ENCODE data around the gene CAMK4.
"Not testable (repeated sequence)": the region's sequence is repeated elsewhere in the genome, so short reads cannot be mapped to it uniquely, and the experiment has no call there.

Gene CAMK4

DNA sequence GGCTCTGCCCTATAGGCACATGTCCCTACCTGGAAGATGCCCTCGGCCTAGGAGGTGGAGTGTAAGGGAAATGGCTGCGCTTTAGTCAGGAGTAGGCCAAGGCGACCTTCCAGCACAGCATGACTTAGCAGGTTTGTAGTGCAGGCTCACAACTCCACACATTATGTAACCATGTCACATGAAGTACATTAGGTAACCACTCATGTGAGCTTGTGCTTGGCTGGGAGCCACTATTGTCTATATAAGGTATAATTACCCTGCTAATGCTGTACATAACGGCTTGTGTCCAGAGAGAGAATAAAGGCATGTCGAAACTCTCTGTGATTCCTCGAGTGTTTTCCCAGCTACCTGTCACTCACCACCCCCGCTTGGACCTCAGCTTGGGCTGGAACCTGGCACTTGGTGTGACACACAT lies 74.9 kb downstream of the CAMK4 start:
- H3K79me2 ChIP-seq (ENCODE audit: insufficient read depth, low read length) = no peaks in the 10 kb centered on the region
- no peak overlapping the region for H3K4me2 ChIP-seq (ENCODE audit: low read depth, low read length, poor library complexity, severe bottlenecking)

DNA sequence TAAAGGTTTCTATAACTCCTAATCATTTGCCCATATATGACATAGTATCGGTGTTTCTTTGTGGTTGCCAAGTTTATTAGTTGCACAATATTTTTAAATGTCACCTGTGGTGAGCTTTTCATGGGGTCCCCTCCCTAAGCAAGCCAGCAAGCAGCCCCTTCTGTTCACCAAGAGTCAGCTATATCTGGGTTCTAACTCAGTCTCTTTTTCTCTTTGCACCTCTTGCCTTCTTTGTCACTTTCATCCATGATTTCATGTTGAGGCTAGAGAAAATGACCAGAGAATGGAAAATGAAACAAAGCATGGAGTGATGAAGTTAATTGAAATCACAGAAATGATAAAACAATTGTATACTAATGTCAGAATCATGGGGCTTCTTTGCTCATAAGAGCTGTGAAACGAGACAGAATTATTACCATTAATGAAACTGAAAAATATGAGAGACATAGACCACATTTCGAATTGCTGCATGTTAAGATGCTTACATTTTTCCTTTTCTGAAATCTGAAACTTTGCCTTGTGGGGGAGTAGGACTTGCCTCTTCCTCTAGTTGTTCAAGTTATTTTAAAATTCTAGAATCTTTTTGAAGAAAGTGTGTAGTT lies 75.7 kb downstream of the CAMK4 start:
- Histone ChIP-seq H3K4me3 (ENCODE audit: low read length, poor library complexity, severe bottlenecking) (no peak overlapping the region), H3K9me3 (ENCODE audit: insufficient read depth, low read depth, low read length) (peaks cover 8% of the 10 kb centered on the region; the same call in 1 of the 2 replicates), H3K9ac (ENCODE audit: low read depth, low read length, poor library complexity, severe bottlenecking) (no peak overlapping the region), H3K79me2 (ENCODE audit: insufficient read depth, low read length) (no peaks in the 10 kb centered on the region), H3K4me1 (ENCODE audit: insufficient read depth, low read length, poor library complexity, severe bottlenecking) (no peaks in the 10 kb centered on the region), H3K27me3 (ENCODE audit: insufficient read depth, low read length, poor library complexity, severe bottlenecking) (no peaks in the 10 kb centered on the region), H3F3A (ENCODE audit: low read depth) (no peaks in the 10 kb centered on the region), H3K4me2 (ENCODE audit: low read depth, low read length, poor library complexity, severe bottlenecking) (no peak overlapping the region), H4K20me1 (ENCODE audit: insufficient read depth, low read length, poor library complexity, severe bottlenecking) (no peaks in the 10 kb centered on the region), H3K36me3 (ENCODE audit: insufficient read depth, low read length) (peaks cover 9% of the 10 kb centered on the region; the same call in 1 of the 2 replicates), H3K9me2 (replicated peaks; ENCODE audit: low read depth, low read length) (no peaks in the 10 kb centered on the region), H2AFZ (ENCODE audit: low read length) (no peak overlapping the region)
- TF ChIP-seq EZH2phosphoT487 (IDR thresholded peaks at IDR 0.05; ENCODE audit: borderline replicate concordance) = no peak
- TF ChIP-seq, protein P1, sequence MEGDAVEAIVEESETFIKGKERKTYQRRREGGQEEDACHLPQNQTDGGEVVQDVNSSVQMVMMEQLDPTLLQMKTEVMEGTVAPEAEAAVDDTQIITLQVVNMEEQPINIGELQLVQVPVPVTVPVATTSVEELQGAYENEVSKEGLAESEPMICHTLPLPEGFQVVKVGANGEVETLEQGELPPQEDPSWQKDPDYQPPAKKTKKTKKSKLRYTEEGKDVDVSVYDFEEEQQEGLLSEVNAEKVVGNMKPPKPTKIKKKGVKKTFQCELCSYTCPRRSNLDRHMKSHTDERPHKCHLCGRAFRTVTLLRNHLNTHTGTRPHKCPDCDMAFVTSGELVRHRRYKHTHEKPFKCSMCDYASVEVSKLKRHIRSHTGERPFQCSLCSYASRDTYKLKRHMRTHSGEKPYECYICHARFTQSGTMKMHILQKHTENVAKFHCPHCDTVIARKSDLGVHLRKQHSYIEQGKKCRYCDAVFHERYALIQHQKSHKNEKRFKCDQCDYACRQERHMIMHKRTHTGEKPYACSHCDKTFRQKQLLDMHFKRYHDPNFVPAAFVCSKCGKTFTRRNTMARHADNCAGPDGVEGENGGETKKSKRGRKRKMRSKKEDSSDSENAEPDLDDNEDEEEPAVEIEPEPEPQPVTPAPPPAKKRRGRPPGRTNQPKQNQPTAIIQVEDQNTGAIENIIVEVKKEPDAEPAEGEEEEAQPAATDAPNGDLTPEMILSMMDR (conservative IDR thresholded peaks at IDR 0.05; ENCODE audit: low read length) = no peak

More for the DNA sequence above, 74.9 kb downstream of the CAMK4 start:
- Histone ChIP-seq H3K9ac (ENCODE audit: low read depth, low read length, poor library complexity, severe bottlenecking) (no peak overlapping the region), H3K36me3 (ENCODE audit: insufficient read depth, low read length) (peaks cover 9% of the 10 kb centered on the region; the same call in 1 of the 2 replicates), H3K27me3 (ENCODE audit: insufficient read depth, low read length, poor library complexity, severe bottlenecking) (no peaks in the 10 kb centered on the region), H3K9me2 (replicated peaks; ENCODE audit: low read depth, low read length) (no peaks in the 10 kb centered on the region), H3K4me1 (ENCODE audit: insufficient read depth, low read length, poor library complexity, severe bottlenecking) (no peaks in the 10 kb centered on the region), H4K20me1 (ENCODE audit: insufficient read depth, low read length, poor library complexity, severe bottlenecking) (no peaks in the 10 kb centered on the region), H2AFZ (ENCODE audit: low read length) (no peak overlapping the region), H3K9me3 (ENCODE audit: insufficient read depth, low read depth, low read length) (peaks cover 8% of the 10 kb centered on the region; the same call in 1 of the 2 replicates), H3K4me3 (ENCODE audit: low read length, poor library complexity, severe bottlenecking) (no peak overlapping the region), H3F3A (ENCODE audit: low read depth) (no peaks in the 10 kb centered on the region)
- TF ChIP-seq, protein P1 (conservative IDR thresholded peaks at IDR 0.05; ENCODE audit: low read length) = no peak

DNA sequence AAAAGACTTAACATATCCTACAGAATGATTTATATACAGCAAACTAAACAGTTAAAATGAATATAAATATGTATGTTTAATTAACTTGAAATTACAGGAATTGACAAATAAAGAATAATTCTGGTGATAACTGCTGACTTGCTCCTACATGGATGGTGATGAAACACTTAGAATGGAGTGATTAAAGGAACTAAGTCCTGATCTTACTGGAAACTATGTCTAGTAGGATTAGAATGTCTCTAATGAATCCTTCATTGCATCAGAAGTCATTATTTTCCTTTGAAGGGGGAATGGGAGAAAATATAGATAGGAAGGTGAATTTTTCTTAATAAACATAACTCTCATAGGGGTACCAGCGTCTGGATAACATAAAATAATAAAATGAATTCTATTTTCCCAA lies 77.1 kb downstream of the CAMK4 start:
- no peaks in the 10 kb centered on the region for H3F3A ChIP-seq (ENCODE audit: low read depth)
- H3K9me2 ChIP-seq (replicated peaks; ENCODE audit: low read depth, low read length) = no peaks in the 10 kb centered on the region
- H3K4me3 ChIP-seq (ENCODE audit: low read length, poor library complexity, severe bottlenecking) = no peak overlapping the region
- no peak overlapping the region for H3K9ac ChIP-seq (ENCODE audit: low read depth, low read length, poor library complexity, severe bottlenecking)
- H3K4me1 ChIP-seq (ENCODE audit: insufficient read depth, low read length, poor library complexity, severe bottlenecking) = no peaks in the 10 kb centered on the region
- no peak for TF ChIP-seq EZH2phosphoT487 (IDR thresholded peaks at IDR 0.05; ENCODE audit: borderline replicate concordance)
- TF ChIP-seq, protein P1 (conservative IDR thresholded peaks at IDR 0.05; ENCODE audit: low read length) = no peak
- H3K36me3 ChIP-seq (ENCODE audit: insufficient read depth, low read length) = peaks cover 9% of the 10 kb centered on the region; the same call in 1 of the 2 replicates
- H3K27me3 ChIP-seq (ENCODE audit: insufficient read depth, low read length, poor library complexity, severe bottlenecking) = no peaks in the 10 kb centered on the region
- peaks cover 8% of the 10 kb centered on the region; the same call in 1 of the 2 replicates for H3K9me3 ChIP-seq (ENCODE audit: insufficient read depth, low read depth, low read length)
- H3K4me2 ChIP-seq (ENCODE audit: low read depth, low read length, poor library complexity, severe bottlenecking) = no peak overlapping the region
- no peaks in the 10 kb centered on the region for H3K79me2 ChIP-seq (ENCODE audit: insufficient read depth, low read length)
- H4K20me1 ChIP-seq (ENCODE audit: insufficient read depth, low read length, poor library complexity, severe bottlenecking) = no peaks in the 10 kb centered on the region
- no peak overlapping the region for H2AFZ ChIP-seq (ENCODE audit: low read length)

DNA sequence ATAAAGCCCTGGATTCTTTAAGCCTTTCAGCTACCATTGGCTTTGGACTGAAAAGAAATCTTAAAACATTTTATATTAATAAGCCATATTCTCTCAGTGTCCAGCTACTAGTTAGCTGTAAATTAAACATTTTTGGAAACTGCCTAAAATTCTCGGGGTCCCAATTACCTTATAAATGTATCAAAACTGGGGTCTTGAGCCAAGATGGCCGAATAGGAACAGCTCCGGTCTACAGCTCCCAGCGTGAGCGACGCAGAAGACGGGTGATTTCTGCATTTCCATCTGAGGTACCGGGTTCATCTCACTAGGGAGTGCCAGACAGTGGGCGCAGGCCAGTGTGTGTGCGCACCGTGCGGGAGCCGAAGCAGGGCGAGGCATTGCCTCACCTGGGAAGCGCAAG lies 77.9 kb downstream of the CAMK4 start:
- H3K4me1 ChIP-seq (ENCODE audit: insufficient read depth, low read length, poor library complexity, severe bottlenecking); H4K20me1 ChIP-seq (ENCODE audit: insufficient read depth, low read length, poor library complexity, severe bottlenecking); H3K4me2 ChIP-seq (ENCODE audit: low read depth, low read length, poor library complexity, severe bottlenecking); H3K36me3 ChIP-seq (ENCODE audit: insufficient read depth, low read length); H3F3A ChIP-seq (ENCODE audit: low read depth); H3K4me3 ChIP-seq (ENCODE audit: low read length, poor library complexity, severe bottlenecking); H3K9ac ChIP-seq (ENCODE audit: low read depth, low read length, poor library complexity, severe bottlenecking); H2AFZ ChIP-seq (ENCODE audit: low read length); H3K79me2 ChIP-seq (ENCODE audit: insufficient read depth, low read length); H3K9me3 ChIP-seq (ENCODE audit: insufficient read depth, low read depth, low read length); H3K27me3 ChIP-seq (ENCODE audit: insufficient read depth, low read length, poor library complexity, severe bottlenecking); H3K9me2 ChIP-seq (replicated peaks; ENCODE audit: low read depth, low read length): not testable (repeated sequence)
